IPS DF 6.9 (cell line): ENCODE results near the gene DUT.

Experiments
- DNase-seq: peaks from one replicate; pipeline ENCODE4 v3.0.0-alpha.2; 2013; ENCODE audit warnings: low read depth, low spot score
- H3K27ac ChIP-seq: one replicate; pipeline ENCODE4 v1.5.1; 2013; ENCODE audit warnings: low read length, control low read depth
- H3K27me3 ChIP-seq: 2 replicates; pipeline ENCODE4 v1.6.1; 2013; ENCODE audit warnings: mild to moderate bottlenecking, low read length; ENCODE audit not compliant: control insufficient read depth, insufficient read depth
- H3K36me3 ChIP-seq: 2 replicates; pipeline ENCODE4 v1.6.1; 2013; ENCODE audit warnings: low read length; ENCODE audit not compliant: control insufficient read depth, insufficient read depth
- H3K4me1 ChIP-seq: 2 replicates; pipeline ENCODE4 v1.6.1; 2013; ENCODE audit warnings: low read length; ENCODE audit not compliant: control insufficient read depth, insufficient read depth
- H3K4me3 ChIP-seq: 2 replicates; pipeline ENCODE4 v1.5.1; 2013; ENCODE audit warnings: mild to moderate bottlenecking, low read length
- H3K9me3 ChIP-seq: 2 replicates; pipeline ENCODE4 v1.6.1; 2013; ENCODE audit warnings: low read length, inconsistent platforms; ENCODE audit not compliant: control insufficient read depth, insufficient read depth
- WGBS: extraction: QIAGEN DNeasy Blood & Tissue Kit; methylation state at CpG from one replicate; pipeline ENCODE4 v1.1.7; 2013; ENCODE audit warnings: mixed read lengths, missing lambda C conversion rate; ENCODE audit not compliant: insufficient read length, insufficient coverage; 5-methylcytosine and 5-hydroxymethylcytosine counted together

The DUT gene

DNA sequence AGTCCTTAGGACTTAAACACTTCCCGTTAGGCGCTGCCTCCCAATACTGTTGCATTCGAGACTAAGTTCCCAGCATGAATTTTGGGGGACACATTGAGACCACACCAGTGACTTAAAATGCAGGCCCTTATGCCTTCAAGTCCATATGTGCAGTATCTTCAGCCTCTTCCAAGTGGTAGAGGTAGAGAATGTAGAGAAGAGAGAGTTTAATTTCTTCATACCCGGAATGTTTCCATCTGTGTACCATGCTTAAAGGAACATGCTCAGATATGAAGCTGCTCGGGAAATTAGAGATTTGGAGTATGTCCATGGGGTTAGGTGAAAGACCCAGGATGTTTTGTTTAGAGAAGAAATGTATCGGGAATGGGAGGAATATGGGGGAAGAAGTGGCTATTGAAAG, 12.6 kb downstream of the DUT start:
- Histone ChIP-seq H3K9me3 (no peaks in the 10 kb centered on the region), H3K36me3 (peaks cover 3% of the 10 kb centered on the region; the same call in 1 of the 2 replicates)
- 100% methylated on average over 2 of the region's 6 CpGs for WGBS

DNA sequence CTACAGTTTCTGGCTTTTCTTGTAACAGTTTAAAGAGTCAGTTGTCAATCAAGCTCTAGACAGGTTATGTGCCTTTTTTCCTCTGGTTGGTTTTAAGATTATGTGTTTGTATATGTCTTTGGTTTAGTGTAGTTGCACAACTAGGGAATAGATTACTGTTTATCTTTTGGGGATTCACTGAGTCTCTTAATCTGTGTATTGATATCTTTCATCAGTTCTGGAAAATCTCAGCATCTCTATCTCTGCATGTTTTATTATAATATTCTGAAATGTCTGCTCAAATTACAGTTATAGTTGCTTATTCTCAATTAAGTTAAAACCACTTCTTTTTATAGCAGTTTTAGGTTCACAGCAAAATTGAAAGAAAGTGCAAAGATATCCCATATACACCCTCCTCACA, 14.3 kb downstream of the DUT start:
- Histone ChIP-seq H3K4me3 (no peak overlapping the region), H3K4me1 (no peaks in the 10 kb centered on the region), H3K27me3 (no peaks in the 10 kb centered on the region), H3K27ac (no peak overlapping the region), H3K36me3 (peaks cover 3% of the 10 kb centered on the region; the same call in 1 of the 2 replicates), H3K9me3 (no peaks in the 10 kb centered on the region)
- no peak for DNase-seq

More for the DNA sequence above, 12.6 kb downstream of the DUT start:
- DNase-seq: no peak
- Histone ChIP-seq H3K4me3 (no peak overlapping the region), H3K4me1 (no peaks in the 10 kb centered on the region), H3K27me3 (no peaks in the 10 kb centered on the region), H3K27ac (no peak overlapping the region)

DNA sequence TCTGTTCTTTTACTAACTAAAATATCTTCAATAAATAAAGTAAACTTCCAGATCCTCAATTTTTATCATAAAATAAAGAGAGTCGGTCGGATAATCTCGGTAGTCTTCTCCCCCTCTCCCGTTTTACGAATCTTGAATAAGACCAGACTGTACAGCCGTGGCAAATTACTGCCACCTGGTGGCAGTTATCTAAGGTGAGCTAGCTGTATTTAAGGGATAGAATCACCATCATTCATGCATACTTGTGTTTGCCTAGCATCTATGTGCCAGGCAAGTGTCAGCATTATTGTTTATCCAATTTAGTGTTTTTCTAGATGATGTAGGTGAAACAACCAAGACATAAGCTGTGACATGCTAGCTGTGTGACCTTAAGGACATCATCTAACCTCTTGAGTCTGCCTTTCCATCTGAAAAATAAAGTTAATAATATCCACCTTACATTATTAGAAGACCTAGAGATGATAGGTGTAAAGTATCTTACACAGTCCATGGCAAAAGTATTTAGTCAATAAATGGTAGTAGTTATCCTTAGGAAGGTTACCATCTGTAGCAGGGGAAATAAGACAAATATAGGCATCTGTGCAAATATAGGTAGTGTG, 21.3 kb downstream of the DUT start:
- Histone ChIP-seq H3K4me1 (no peaks in the 10 kb centered on the region), H3K27me3 (no peaks in the 10 kb centered on the region), H3K36me3 (no peaks in the 10 kb centered on the region), H3K4me3 (no peak overlapping the region), H3K9me3 (no peaks in the 10 kb centered on the region), H3K27ac (no peak overlapping the region)
- WGBS: no CpG with 5 or more reads among the region's 6 CpGs
- DNase-seq: peak; percentile 47

DNA sequence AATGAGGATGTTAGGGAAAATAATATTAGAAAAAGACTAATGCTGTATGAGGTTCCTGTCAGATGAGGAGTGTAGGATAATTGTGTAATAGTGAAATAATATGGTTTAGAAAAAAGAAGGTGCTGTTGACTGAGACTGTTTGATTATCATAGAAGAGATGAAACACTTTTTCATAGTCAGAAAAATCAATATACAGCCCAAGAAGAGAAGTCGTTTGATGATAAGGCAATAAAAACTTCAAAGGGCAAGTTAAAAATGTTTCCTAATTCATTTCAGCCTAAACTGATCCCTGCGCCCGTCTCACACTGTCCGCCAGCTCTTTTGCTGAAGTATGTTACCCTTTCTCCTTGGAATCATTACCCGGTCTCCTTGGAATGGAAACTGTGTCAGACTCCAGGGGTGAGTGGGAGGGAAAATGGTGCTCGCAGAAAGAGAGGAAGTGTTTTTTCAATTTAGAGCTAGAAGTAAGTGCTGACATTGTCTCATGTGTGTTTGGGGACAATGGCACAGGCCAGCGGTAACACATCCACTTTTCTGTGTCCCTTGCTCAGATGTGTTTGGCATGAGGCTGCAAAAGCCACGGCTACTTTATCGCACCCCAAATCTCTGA, 23.6 kb downstream of the DUT start:
- DNase-seq: no peak
- no CpG with 5 or more reads among the region's 9 CpGs for WGBS
- Histone ChIP-seq H3K4me3 (no peak overlapping the region), H3K36me3 (no peaks in the 10 kb centered on the region), H3K4me1 (no peaks in the 10 kb centered on the region), H3K27me3 (no peaks in the 10 kb centered on the region), H3K27ac (no peak overlapping the region), H3K9me3 (no peaks in the 10 kb centered on the region)

DNA sequence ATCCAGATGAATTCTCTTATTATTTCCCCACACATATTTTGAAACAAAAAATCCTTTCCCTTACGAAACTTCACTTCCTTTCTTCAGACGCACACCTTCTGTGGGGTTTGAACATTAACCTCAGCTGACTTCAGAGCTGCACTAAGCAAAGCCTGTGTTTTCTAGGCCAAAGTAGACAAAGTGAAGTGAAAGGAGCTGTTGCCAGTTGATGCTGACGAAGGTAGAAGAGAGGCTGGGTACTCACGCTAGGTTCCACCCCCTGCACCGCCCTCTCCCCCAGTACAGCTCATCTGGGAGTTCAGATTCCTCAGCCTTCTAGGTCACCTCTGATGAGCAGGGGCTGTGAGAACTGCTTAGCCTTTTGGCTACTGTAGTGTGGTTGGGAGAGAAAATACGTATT, 24.1 kb downstream of the DUT start:
- no peak overlapping the region for H3K27ac ChIP-seq
- WGBS: 100% methylated on average over 2 of the region's 6 CpGs
- no peaks in the 10 kb centered on the region for H3K9me3 ChIP-seq
- H3K4me3 ChIP-seq: no peak overlapping the region
- H3K36me3 ChIP-seq: no peaks in the 10 kb centered on the region
- no peak for DNase-seq
- no peaks in the 10 kb centered on the region for H3K27me3 ChIP-seq
- H3K4me1 ChIP-seq: no peaks in the 10 kb centered on the region

DNA sequence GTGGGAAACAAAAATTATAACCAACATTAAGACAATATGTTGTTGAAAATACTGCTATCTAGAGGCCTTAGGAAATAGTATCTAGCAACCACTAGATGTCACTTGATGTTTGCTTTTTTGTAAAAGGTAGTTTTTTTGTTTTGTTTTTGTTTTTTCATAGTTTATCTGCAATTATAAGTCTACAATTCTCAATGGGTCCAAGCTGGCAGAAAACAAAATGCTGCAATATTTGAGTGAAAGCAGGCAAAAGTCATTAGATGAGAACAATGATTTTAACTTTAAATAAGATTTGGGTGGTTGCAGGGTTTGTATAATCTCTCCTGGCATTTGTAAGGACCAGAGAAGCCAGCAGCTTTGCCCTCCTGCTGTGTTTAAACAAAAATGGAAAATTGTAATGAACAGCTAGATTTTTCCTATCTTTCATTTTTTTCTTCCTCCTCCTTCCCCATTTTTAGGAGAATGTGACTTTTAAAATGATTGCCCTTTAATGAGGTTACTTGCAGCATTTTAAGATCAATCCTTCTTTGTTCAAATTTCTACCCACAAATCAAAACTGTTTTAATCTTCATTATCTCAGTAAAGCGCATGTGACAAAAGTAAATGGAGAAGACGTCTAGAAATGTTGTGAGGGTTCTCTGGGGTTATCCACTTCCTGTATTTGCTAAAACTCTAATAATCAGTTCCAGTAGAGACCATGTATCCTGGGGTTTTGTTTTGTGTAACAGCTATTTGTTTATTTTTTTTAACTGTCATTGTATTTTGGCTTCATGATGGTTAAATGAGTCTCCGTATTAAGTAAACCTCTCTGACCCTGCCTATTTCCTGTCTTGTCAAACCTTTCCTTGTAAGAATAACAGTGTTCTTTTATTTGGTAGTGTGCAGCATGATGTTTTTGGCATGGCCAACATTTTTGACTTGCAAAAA, 27.3 kb downstream of the DUT start:
- DNase-seq: no peak
- H3K36me3 ChIP-seq: no peaks in the 10 kb centered on the region
- no peak overlapping the region for H3K27ac ChIP-seq
- H3K4me3 ChIP-seq: no peak overlapping the region
- H3K4me1 ChIP-seq: no peaks in the 10 kb centered on the region
- no CpG with 5 or more reads among the region's 3 CpGs for WGBS
- H3K27me3 ChIP-seq: no peaks in the 10 kb centered on the region
- no peaks in the 10 kb centered on the region for H3K9me3 ChIP-seq

DNA sequence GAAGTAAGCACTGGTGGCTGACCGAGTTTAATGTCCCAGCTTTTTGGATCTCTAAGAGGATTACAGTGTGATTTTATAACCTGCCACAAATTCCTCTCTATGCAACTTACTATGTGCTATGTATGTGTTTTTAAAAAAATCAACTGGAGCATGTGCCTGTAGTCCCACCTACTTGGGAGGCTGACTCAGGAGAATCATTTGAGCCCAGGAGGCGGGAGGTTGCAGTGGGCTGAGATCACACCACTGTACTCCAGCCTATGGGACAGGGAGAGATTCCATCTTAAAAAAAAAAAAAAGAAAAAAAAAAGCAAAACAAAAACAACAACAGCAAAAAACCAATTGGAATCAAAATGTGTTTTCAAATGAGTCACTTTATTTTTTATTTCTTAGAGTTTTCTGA, 29.6 kb downstream of the DUT start:
- no peak for DNase-seq

DNA sequence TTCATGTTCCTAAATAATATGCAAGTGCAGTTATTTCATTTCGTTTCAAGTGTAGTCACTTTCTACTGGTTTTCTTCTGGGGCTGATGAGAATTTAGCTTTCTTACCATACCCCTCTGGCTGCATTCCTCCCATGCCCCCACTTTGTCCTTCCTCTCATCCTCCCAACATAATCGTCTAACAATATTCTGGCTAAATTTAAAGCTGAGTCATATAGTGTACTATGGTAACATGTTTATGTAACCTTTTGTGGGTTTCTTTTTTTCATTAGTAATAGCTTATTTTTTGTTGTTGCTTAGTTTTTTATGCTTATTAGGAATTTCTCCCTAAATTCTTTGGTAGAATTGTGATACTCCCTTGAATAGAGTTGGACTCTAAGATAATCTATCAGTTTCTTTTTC, 30.5 kb downstream of the DUT start:
- Histone ChIP-seq H3K36me3 (no peaks in the 10 kb centered on the region), H3K4me1 (no peaks in the 10 kb centered on the region), H3K9me3 (no peaks in the 10 kb centered on the region), H3K4me3 (no peak overlapping the region), H3K27me3 (no peaks in the 10 kb centered on the region), H3K27ac (no peak overlapping the region)
- no CpG with 5 or more reads among the region's 2 CpGs for WGBS
- DNase-seq: no peak

More for the DNA sequence above, 29.6 kb downstream of the DUT start:
- H3K27ac ChIP-seq: no peak overlapping the region
- H3K4me3 ChIP-seq: no peak overlapping the region
- WGBS: no CpG with 5 or more reads among the region's 2 CpGs
- H3K36me3 ChIP-seq: no peaks in the 10 kb centered on the region
- H3K4me1 ChIP-seq: no peaks in the 10 kb centered on the region
- H3K9me3 ChIP-seq: no peaks in the 10 kb centered on the region
- H3K27me3 ChIP-seq: no peaks in the 10 kb centered on the region

DNA sequence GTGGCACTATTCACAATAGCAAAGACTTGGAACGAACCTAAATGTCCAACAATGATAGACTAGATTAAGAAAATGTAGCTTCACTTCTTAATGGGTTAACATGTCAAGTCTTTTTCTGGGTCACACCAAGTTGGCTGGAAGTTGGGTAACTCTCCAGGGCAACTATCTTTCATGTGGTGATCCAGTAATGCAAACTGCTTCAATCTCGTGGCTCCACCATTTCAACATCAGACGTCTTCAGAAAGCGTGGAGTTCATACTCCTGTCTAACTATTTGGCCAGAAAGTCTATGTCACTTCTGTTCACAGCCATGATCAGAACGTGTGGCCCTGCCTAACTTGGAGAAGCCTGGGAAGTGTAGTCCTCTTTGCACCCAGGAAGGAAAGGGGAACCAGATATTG, 32.2 kb downstream of the DUT start:
- H3K4me3 ChIP-seq: no peak overlapping the region
- H3K4me1 ChIP-seq: no peaks in the 10 kb centered on the region
- H3K27ac ChIP-seq: no peak overlapping the region
- no peaks in the 10 kb centered on the region for H3K9me3 ChIP-seq
- no peak for DNase-seq
- H3K27me3 ChIP-seq: no peaks in the 10 kb centered on the region
- WGBS: no CpG with 5 or more reads among the region's 5 CpGs
- no peaks in the 10 kb centered on the region for H3K36me3 ChIP-seq

DNA sequence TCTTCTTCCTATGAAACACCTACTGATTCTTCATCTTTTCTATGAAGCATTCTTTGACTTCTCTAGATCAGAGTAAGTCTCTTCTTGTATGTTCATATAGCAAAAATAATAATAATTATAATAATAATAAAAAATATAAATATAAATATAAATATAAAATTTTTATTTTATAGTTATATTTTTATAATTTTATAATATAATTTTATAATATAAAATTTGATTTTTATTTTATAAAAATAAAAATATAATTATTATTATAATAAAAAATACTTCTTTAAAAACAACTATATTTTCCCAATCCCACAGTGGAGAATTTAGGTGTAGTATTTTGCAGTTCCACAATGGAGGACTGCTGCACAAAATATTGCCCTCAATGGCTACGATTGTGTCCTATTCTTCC, 34.3 kb downstream of the DUT start:
- H3K4me1 ChIP-seq: no peaks in the 10 kb centered on the region
- H3K36me3 ChIP-seq: no peaks in the 10 kb centered on the region
- no peaks in the 10 kb centered on the region for H3K27me3 ChIP-seq
- WGBS: no CpG with 5 or more reads among the region's 1 CpG
- H3K27ac ChIP-seq: no peak overlapping the region
- DNase-seq: no peak
- H3K9me3 ChIP-seq: no peaks in the 10 kb centered on the region
- H3K4me3 ChIP-seq: no peak overlapping the region
